ENCODE measurements around the gene NKX1-1.

NKX1-1 gene

DNA sequence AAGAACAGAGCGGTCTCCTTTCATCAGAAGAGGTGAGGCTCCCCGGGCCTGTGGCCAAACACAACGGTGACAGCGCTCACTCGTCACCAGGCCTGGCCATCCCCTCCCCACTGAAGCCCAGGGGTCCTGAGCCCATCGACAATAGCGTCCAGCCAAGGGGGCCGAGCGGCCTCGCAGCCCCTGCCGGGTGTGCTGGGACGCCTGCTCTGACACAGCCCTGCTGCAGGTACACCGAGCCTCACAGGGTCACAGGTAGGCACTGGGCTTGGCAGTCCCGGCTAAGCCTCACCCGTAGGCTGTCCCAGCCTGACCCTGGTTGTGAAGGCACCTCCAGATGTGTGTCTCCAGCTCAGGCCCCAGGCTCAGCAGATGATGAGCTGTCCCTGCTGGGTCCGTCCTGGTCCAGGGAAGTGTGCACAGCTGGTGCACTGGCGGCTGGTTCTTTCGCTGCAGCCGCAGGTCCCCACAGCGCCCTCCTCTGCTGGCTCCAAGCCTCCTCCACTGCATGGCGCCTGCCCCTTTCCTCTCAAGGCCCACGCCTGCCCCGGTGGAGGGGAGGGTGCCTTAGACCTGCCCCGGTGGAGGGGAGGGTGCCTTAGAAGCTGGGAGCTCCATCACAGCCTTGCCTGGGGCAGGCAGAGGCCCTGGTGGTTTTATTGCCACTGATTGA, 37.7 kb downstream of the NKX1-1 start:
- H4K20me1 ChIP-seq (ENCODE audit: low read depth, low read length): no peaks in the 10 kb centered on the region
- no peak overlapping the region for H3K27ac ChIP-seq (ENCODE audit: low read depth, low read length)
- H3K4me2 ChIP-seq (ENCODE audit: low read depth, low read length, poor library complexity, severe bottlenecking): no peak overlapping the region
- no peaks in the 10 kb centered on the region for H3K9me3 ChIP-seq (ENCODE audit: insufficient read depth, low read length)
- H3K36me3 ChIP-seq (ENCODE audit: low read length): no peaks in the 10 kb centered on the region
- H3K79me2 ChIP-seq (ENCODE audit: insufficient read depth, low read length): no peaks in the 10 kb centered on the region
- H3F3A ChIP-seq (ENCODE audit: insufficient read depth): no peaks in the 10 kb centered on the region
- no peaks in the 10 kb centered on the region for H3K9me2 ChIP-seq (replicated peaks; ENCODE audit: insufficient read depth, low read length)
- H2AFZ ChIP-seq (ENCODE audit: low read depth, low read length, severe bottlenecking): no peak overlapping the region
- H3K9ac ChIP-seq (ENCODE audit: low read length): no peak overlapping the region
- TF ChIP-seq EZH2phosphoT487 (conservative IDR thresholded peaks at IDR 0.05; ENCODE audit: low read length): no peak
- TF ChIP-seq, protein P1, sequence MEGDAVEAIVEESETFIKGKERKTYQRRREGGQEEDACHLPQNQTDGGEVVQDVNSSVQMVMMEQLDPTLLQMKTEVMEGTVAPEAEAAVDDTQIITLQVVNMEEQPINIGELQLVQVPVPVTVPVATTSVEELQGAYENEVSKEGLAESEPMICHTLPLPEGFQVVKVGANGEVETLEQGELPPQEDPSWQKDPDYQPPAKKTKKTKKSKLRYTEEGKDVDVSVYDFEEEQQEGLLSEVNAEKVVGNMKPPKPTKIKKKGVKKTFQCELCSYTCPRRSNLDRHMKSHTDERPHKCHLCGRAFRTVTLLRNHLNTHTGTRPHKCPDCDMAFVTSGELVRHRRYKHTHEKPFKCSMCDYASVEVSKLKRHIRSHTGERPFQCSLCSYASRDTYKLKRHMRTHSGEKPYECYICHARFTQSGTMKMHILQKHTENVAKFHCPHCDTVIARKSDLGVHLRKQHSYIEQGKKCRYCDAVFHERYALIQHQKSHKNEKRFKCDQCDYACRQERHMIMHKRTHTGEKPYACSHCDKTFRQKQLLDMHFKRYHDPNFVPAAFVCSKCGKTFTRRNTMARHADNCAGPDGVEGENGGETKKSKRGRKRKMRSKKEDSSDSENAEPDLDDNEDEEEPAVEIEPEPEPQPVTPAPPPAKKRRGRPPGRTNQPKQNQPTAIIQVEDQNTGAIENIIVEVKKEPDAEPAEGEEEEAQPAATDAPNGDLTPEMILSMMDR (IDR thresholded peaks at IDR 0.05; ENCODE audit: insufficient read depth, low read length, poor library complexity, severe bottlenecking): no peak
- no peaks in the 10 kb centered on the region for H3K27me3 ChIP-seq (ENCODE audit: low read length)
- H3K4me3 ChIP-seq (ENCODE audit: insufficient read depth, low read length, poor library complexity, severe bottlenecking): no peak overlapping the region

GRCh38 chr4:1367936-1368289, 38.3 kb downstream of the NKX1-1 start:
- Histone ChIP-seq H3K36me3 (ENCODE audit: low read length) (no peaks in the 10 kb centered on the region), H3K27me3 (ENCODE audit: low read length) (no peaks in the 10 kb centered on the region), H3F3A (ENCODE audit: insufficient read depth) (no peaks in the 10 kb centered on the region), H3K4me3 (ENCODE audit: insufficient read depth, low read length, poor library complexity, severe bottlenecking) (no peak overlapping the region), H3K27ac (ENCODE audit: low read depth, low read length) (no peak overlapping the region), H3K9me2 (replicated peaks; ENCODE audit: insufficient read depth, low read length) (no peaks in the 10 kb centered on the region), H3K9ac (ENCODE audit: low read length) (no peak overlapping the region), H2AFZ (ENCODE audit: low read depth, low read length, severe bottlenecking) (no peak overlapping the region), H3K9me3 (ENCODE audit: insufficient read depth, low read length) (no peaks in the 10 kb centered on the region), H3K4me2 (ENCODE audit: low read depth, low read length, poor library complexity, severe bottlenecking) (no peak overlapping the region), H3K79me2 (ENCODE audit: insufficient read depth, low read length) (no peaks in the 10 kb centered on the region), H4K20me1 (ENCODE audit: low read depth, low read length) (no peaks in the 10 kb centered on the region)
- no peak for TF ChIP-seq EZH2phosphoT487 (conservative IDR thresholded peaks at IDR 0.05; ENCODE audit: low read length)
- TF ChIP-seq, protein P1 (IDR thresholded peaks at IDR 0.05; ENCODE audit: insufficient read depth, low read length, poor library complexity, severe bottlenecking): no peak

GRCh38 chr4:1367230-1367935, 38.9 kb downstream of the NKX1-1 start:
- H3K36me3 ChIP-seq (ENCODE audit: low read length): no peaks in the 10 kb centered on the region
- no peak overlapping the region for H3K4me2 ChIP-seq (ENCODE audit: low read depth, low read length, poor library complexity, severe bottlenecking)
- H3F3A ChIP-seq (ENCODE audit: insufficient read depth): no peaks in the 10 kb centered on the region
- H4K20me1 ChIP-seq (ENCODE audit: low read depth, low read length): no peaks in the 10 kb centered on the region
- no peak overlapping the region for H2AFZ ChIP-seq (ENCODE audit: low read depth, low read length, severe bottlenecking)
- H3K27ac ChIP-seq (ENCODE audit: low read depth, low read length): no peak overlapping the region
- no peaks in the 10 kb centered on the region for H3K27me3 ChIP-seq (ENCODE audit: low read length)
- TF ChIP-seq, protein P1 (IDR thresholded peaks at IDR 0.05; ENCODE audit: insufficient read depth, low read length, poor library complexity, severe bottlenecking): no peak
- no peak for TF ChIP-seq EZH2phosphoT487 (conservative IDR thresholded peaks at IDR 0.05; ENCODE audit: low read length)
- no peak overlapping the region for H3K4me3 ChIP-seq (ENCODE audit: insufficient read depth, low read length, poor library complexity, severe bottlenecking)
- H3K9me3 ChIP-seq (ENCODE audit: insufficient read depth, low read length): no peaks in the 10 kb centered on the region
- H3K79me2 ChIP-seq (ENCODE audit: insufficient read depth, low read length): no peaks in the 10 kb centered on the region
- H3K9me2 ChIP-seq (replicated peaks; ENCODE audit: insufficient read depth, low read length): no peaks in the 10 kb centered on the region
- H3K9ac ChIP-seq (ENCODE audit: low read length): no peak overlapping the region
